ENCODE measurements around the gene RNF114.

Gene RNF114

GRCh38 chr20:49888212-49889000 is 47.8 kb upstream of the RNF114 start:
- no peaks in the 10 kb centered on the region for H3K79me2 ChIP-seq (ENCODE audit: insufficient read depth, low read depth)
- no peaks in the 10 kb centered on the region for H3K27me3 ChIP-seq (ENCODE audit: insufficient read depth, low read depth)
- no peak overlapping the region for H3K4me3 ChIP-seq (IDR thresholded peaks at IDR 0.05; ENCODE audit: insufficient read depth, low read depth, low read length)
- H3K4me1 ChIP-seq (ENCODE audit: low read depth, poor library complexity, severe bottlenecking) = peaks cover 69% of the 10 kb centered on the region
- no peak overlapping the region for H2AFZ ChIP-seq (ENCODE audit: low read depth)
- TF ChIP-seq, protein P1, sequence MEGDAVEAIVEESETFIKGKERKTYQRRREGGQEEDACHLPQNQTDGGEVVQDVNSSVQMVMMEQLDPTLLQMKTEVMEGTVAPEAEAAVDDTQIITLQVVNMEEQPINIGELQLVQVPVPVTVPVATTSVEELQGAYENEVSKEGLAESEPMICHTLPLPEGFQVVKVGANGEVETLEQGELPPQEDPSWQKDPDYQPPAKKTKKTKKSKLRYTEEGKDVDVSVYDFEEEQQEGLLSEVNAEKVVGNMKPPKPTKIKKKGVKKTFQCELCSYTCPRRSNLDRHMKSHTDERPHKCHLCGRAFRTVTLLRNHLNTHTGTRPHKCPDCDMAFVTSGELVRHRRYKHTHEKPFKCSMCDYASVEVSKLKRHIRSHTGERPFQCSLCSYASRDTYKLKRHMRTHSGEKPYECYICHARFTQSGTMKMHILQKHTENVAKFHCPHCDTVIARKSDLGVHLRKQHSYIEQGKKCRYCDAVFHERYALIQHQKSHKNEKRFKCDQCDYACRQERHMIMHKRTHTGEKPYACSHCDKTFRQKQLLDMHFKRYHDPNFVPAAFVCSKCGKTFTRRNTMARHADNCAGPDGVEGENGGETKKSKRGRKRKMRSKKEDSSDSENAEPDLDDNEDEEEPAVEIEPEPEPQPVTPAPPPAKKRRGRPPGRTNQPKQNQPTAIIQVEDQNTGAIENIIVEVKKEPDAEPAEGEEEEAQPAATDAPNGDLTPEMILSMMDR (conservative IDR thresholded peaks at IDR 0.05; ENCODE audit: low read depth, low read length) = peak; percentile 98
- no peaks in the 10 kb centered on the region for H3K36me3 ChIP-seq (ENCODE audit: insufficient read depth)
- peak overlapping the region; percentile 66 for H3K4me2 ChIP-seq
- no peaks in the 10 kb centered on the region for H4K20me1 ChIP-seq (ENCODE audit: insufficient read depth)
- H3K27ac ChIP-seq = peak overlapping the region; percentile 63
- peak overlapping the region; percentile 4; the same call in 1 of the 2 replicates for H3K9ac ChIP-seq

GRCh38 chr20:49889001-49889934 is 46.9 kb upstream of the RNF114 start:
- TF ChIP-seq, protein P1 (conservative IDR thresholded peaks at IDR 0.05; ENCODE audit: low read depth, low read length) = no peak
- H4K20me1 ChIP-seq (ENCODE audit: insufficient read depth) = no peaks in the 10 kb centered on the region
- H3K36me3 ChIP-seq (ENCODE audit: insufficient read depth) = no peaks in the 10 kb centered on the region
- H3K4me3 ChIP-seq (IDR thresholded peaks at IDR 0.05; ENCODE audit: insufficient read depth, low read depth, low read length) = no peak overlapping the region
- peak overlapping the region; percentile 63; the same call in 1 of the 2 replicates for H3K27ac ChIP-seq
- no peaks in the 10 kb centered on the region for H3K27me3 ChIP-seq (ENCODE audit: insufficient read depth, low read depth)
- H3K9ac ChIP-seq = peak overlapping the region; percentile 4; the same call in 1 of the 2 replicates
- no peak overlapping the region for H2AFZ ChIP-seq (ENCODE audit: low read depth)
- H3K4me2 ChIP-seq = peak overlapping the region; percentile 66
- H3K79me2 ChIP-seq (ENCODE audit: insufficient read depth, low read depth) = no peaks in the 10 kb centered on the region
- H3K4me1 ChIP-seq (ENCODE audit: low read depth, poor library complexity, severe bottlenecking) = peaks cover 60% of the 10 kb centered on the region

GRCh38 chr20:49889935-49890333 is 46.3 kb upstream of the RNF114 start:
- Histone ChIP-seq H4K20me1 (ENCODE audit: insufficient read depth) (no peaks in the 10 kb centered on the region), H3K4me2 (no peak overlapping the region), H3K79me2 (ENCODE audit: insufficient read depth, low read depth) (no peaks in the 10 kb centered on the region), H2AFZ (ENCODE audit: low read depth) (no peak overlapping the region), H3K4me3 (IDR thresholded peaks at IDR 0.05; ENCODE audit: insufficient read depth, low read depth, low read length) (no peak overlapping the region), H3K27ac (no peak overlapping the region), H3K27me3 (ENCODE audit: insufficient read depth, low read depth) (no peaks in the 10 kb centered on the region), H3K9ac (no peak overlapping the region), H3K4me1 (ENCODE audit: low read depth, poor library complexity, severe bottlenecking) (peaks cover 53% of the 10 kb centered on the region), H3K36me3 (ENCODE audit: insufficient read depth) (no peaks in the 10 kb centered on the region)
- TF ChIP-seq, protein P1 (conservative IDR thresholded peaks at IDR 0.05; ENCODE audit: low read depth, low read length) = peak; percentile 29

DNA sequence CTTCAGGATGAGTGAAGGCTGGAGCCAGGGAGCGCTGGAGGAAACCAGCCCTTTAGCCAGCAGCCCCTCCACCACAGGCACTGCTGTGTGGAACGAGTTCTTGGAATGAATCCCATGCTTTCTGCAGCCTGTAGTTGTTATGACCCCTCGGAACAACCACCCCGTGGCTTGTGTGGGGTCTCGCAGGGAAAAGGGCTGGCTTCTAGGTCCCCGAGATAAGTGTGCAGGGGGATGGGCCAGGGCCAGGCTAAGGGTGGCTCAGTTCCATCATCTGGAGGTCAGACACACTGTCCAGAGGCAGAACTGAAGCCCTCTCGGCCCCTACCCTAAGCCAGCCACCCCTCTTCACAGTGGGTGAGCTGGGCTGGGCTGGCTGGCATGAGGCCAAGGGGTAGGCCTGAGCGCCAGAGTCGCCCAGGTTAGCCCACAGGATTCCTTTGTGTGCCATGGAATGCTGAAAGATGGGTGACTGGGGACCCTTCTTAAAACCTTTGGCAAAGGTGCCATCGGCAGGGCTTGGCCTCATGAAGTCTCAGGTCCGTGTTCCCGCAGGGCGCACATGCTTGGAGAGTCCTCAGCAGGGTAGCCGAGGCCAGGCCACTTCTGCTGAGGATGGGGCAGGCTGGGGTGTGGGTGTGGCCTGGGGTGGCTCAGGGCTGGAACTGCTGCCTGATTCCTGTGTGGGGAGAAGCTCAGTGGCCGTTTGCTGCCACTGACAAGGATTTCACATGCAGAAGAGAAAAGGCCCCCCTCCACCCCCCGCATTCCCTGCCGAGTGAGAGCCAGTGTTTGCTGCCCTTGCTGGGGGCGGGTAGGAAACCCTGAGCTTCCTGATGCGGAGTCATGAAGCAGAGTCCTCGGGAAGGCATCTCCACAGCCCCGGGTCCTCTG is 45.5 kb upstream of the RNF114 start:
- Histone ChIP-seq H3K4me2 (no peak overlapping the region), H3K4me1 (ENCODE audit: low read depth, poor library complexity, severe bottlenecking) (peaks cover 46% of the 10 kb centered on the region), H3K9ac (no peak overlapping the region), H3K27me3 (ENCODE audit: insufficient read depth, low read depth) (no peaks in the 10 kb centered on the region), H3K4me3 (IDR thresholded peaks at IDR 0.05; ENCODE audit: insufficient read depth, low read depth, low read length) (no peak overlapping the region), H3K79me2 (ENCODE audit: insufficient read depth, low read depth) (no peaks in the 10 kb centered on the region), H3K27ac (no peak overlapping the region), H2AFZ (ENCODE audit: low read depth) (no peak overlapping the region), H3K36me3 (ENCODE audit: insufficient read depth) (no peaks in the 10 kb centered on the region), H4K20me1 (ENCODE audit: insufficient read depth) (no peaks in the 10 kb centered on the region)
- TF ChIP-seq, protein P1 (conservative IDR thresholded peaks at IDR 0.05; ENCODE audit: low read depth, low read length) = no peak

All from KMS-11 (cell line).